Keratinocyte (primary cell): ENCODE data around the gene IFT122. TPM values are rescaled to one million over a fixed set of nuclear protein-coding genes. Genes with fewer than 3 reads are reported as not detected.

ENCODE experiments used
- DNase-seq: peaks from one replicate; pipeline ENCODE4 v3.0.0-alpha.2; 2011; ENCODE audit warnings: low read depth, missing footprints, low spot score
- FAIRE-seq: peaks from 2 replicates; lab custom pipeline; 2011; peaks lifted over from hg19 to GRCh38; lab: Jason Lieb, UNC
- H2AFZ ChIP-seq: 2 replicates; pipeline ENCODE4 v1.6.0; 2012; ENCODE audit warnings: low read length, control low read depth, inconsistent platforms; ENCODE audit not compliant: control insufficient read depth
- H3K27ac ChIP-seq: 2 replicates; pipeline ENCODE4 v1.5.1; 2011; ENCODE audit warnings: low read length; ENCODE audit not compliant: control insufficient read depth, insufficient read depth
- H3K27me3 ChIP-seq: 3 replicates; pipeline ENCODE4 v1.6.0; 2011; ENCODE audit warnings: low read length; ENCODE audit not compliant: control insufficient read depth, insufficient read depth; ENCODE audit errors: extremely low read depth
- H3K36me3 ChIP-seq, 2 experiments: 2 replicates in 1 of 2; 3 replicates in 1 of 2; pipeline ENCODE4 v1.5.1; 2011; ENCODE audit warnings: low read length in 2 of 2, mild to moderate bottlenecking in 1 of 2; ENCODE audit not compliant: control insufficient read depth in 2 of 2, insufficient read depth in 2 of 2; ENCODE audit errors: extremely low read depth in 1 of 2
- H3K4me1 ChIP-seq: 3 replicates; pipeline ENCODE4 v1.5.1; 2011; ENCODE audit warnings: low read length; ENCODE audit not compliant: control insufficient read depth, insufficient read depth; ENCODE audit errors: extremely low read depth
- H3K4me2 ChIP-seq: 3 replicates; pipeline ENCODE4 v1.6.0; 2011; ENCODE audit warnings: low read depth, low read length; ENCODE audit not compliant: control insufficient read depth, insufficient read depth; ENCODE audit errors: extremely low read depth
- H3K4me3 ChIP-seq, 3 experiments: fragments of 200-600 bp in 1 of 3; sonication (generic) in 1 of 3; 2 replicates in 2 of 3; 3 replicates in 1 of 3; pipeline ENCODE4 v1.5.1; 2011 to 2016; ENCODE audit warnings: low read length in 3 of 3, mild to moderate bottlenecking in 3 of 3, control low read depth in 2 of 3, inconsistent platforms in 1 of 3, low read depth in 1 of 3, mixed read lengths in 1 of 3, mixed run types in 1 of 3, moderate library complexity in 1 of 3; ENCODE audit not compliant: control insufficient read depth in 2 of 3, insufficient read depth in 2 of 3; ENCODE audit errors: extremely low read depth in 1 of 3
- H3K79me2 ChIP-seq: 2 replicates; pipeline ENCODE4 v1.6.0; 2012; ENCODE audit warnings: low read length; ENCODE audit not compliant: control insufficient read depth, insufficient read depth
- H3K9ac ChIP-seq: 3 replicates; pipeline ENCODE4 v1.6.0; 2011; ENCODE audit warnings: low read length; ENCODE audit not compliant: control insufficient read depth, insufficient read depth; ENCODE audit errors: extremely low read depth
- H3K9me1 ChIP-seq: 3 replicates; pipeline ENCODE4 v1.6.0; 2011; ENCODE audit warnings: low read length; ENCODE audit not compliant: control insufficient read depth, insufficient read depth; ENCODE audit errors: extremely low read depth
- H3K9me3 ChIP-seq: 2 replicates; pipeline ENCODE4 v1.5.1; 2012; ENCODE audit warnings: low read depth, low read length; ENCODE audit not compliant: control insufficient read depth
- H4K20me1 ChIP-seq: 3 replicates; pipeline ENCODE4 v1.6.0; 2011; ENCODE audit warnings: low read length; ENCODE audit not compliant: control insufficient read depth, insufficient read depth; ENCODE audit errors: extremely low read depth
- EZH2 ChIP-seq: IDR thresholded peaks from one replicate; pipeline ENCODE4 v1.6.1; 2012; ENCODE audit warnings: inconsistent platforms, mild to moderate bottlenecking, low read length, moderate library complexity
- dilution Hi-C: fragments of 300-500 bp; cut with MboI; formaldehyde crosslinking; loops from one replicate; pipeline ENCODE4 v1.7.0; 2020; ENCODE audit warnings: low sequenced_read_pairs; ENCODE audit not compliant: extremely low pct_ligation_motif_present
- polyA plus RNA-seq, 5 experiments: library from polyadenylated mRNA; depleted of rRNA in 3 of 5; stranded (reverse) in 3 of 5; stranded (forward) in 1 of 5; unstranded in 1 of 5; fragments of >200 nt; gene quantifications; 1 replicate in 1 of 5; 2 replicates in 3 of 5; 3 replicates in 1 of 5; pipeline versions ENCODE4 v1.2.1 to v1.2.3, GENCODE V29; 2011 to 2012; ENCODE audit warnings: missing spikeins in 2 of 5, low read depth in 1 of 5, low replicate concordance in 1 of 5
- TF ChIP-seq, protein P1 (sequence below), 3 experiments: IDR thresholded peaks in 1 of 3; conservative IDR thresholded peaks in 1 of 3; optimal IDR thresholded peaks in 1 of 3; 2 replicates in 2 of 3; 3 replicates in 1 of 3; pipeline versions ENCODE3 to v1.5.1; 2011; ENCODE audit warnings: low read length in 3 of 3, mild to moderate bottlenecking in 3 of 3, moderate library complexity in 2 of 3, control low read depth in 1 of 3, inconsistent platforms in 1 of 3; ENCODE audit not compliant: insufficient read depth in 2 of 3; ENCODE audit errors: extremely low read depth in 1 of 3

IFT122 gene
- polyA plus RNA-seq, 1 donor (not counting 4 experiments of a cell fraction or from before 2014, with no cell fraction given) = 7.1 TPM

DNA sequence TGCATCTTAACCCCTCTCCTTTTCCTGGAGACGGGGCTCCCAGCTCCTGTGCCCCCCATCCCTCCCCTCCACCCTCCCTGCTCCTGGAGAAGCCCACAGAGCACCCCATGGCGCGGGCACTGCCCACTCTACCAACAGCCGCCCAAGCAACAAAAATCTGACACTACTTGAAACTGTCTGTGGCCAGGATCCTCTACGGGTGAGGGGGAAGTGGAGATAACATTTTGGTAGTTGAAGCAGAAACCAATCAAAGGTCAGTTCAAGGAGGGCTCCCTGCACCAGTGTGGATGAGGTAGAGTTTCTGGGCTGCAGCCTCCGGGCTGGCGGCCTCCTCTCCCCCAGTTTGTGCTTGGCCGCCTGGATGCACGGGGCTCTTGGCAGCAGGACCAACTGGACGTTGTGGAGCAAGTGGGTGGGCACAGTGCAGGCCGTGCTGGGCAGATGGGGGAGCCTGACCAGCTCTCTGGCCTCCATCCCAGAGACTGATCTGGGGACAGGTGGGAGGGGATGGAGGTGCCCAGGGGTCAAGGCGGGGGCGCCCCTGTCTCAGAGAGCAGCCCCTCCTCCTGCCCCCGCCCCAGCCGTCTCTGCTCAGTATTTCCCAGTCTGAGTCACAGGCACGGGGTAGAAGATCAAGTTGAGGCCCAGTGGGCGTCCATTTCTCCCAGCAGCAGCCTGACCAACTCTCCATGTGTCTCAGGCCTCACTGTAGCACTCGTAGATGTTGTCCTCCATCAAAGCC is 115.8 kb downstream of the IFT122 start:
- no peak overlapping the region for H3K4me2 ChIP-seq
- H4K20me1 ChIP-seq = no peaks in the 10 kb centered on the region
- no peaks in the 10 kb centered on the region for H3K9me3 ChIP-seq
- H3K4me3 ChIP-seq = no peak overlapping the region
- H3K27ac ChIP-seq = no peak overlapping the region
- DNase-seq (no peak), FAIRE-seq (no peak)
- TF ChIP-seq, protein P1, sequence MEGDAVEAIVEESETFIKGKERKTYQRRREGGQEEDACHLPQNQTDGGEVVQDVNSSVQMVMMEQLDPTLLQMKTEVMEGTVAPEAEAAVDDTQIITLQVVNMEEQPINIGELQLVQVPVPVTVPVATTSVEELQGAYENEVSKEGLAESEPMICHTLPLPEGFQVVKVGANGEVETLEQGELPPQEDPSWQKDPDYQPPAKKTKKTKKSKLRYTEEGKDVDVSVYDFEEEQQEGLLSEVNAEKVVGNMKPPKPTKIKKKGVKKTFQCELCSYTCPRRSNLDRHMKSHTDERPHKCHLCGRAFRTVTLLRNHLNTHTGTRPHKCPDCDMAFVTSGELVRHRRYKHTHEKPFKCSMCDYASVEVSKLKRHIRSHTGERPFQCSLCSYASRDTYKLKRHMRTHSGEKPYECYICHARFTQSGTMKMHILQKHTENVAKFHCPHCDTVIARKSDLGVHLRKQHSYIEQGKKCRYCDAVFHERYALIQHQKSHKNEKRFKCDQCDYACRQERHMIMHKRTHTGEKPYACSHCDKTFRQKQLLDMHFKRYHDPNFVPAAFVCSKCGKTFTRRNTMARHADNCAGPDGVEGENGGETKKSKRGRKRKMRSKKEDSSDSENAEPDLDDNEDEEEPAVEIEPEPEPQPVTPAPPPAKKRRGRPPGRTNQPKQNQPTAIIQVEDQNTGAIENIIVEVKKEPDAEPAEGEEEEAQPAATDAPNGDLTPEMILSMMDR (optimal IDR thresholded peaks at IDR 0.05 in 1 of 3, IDR thresholded peaks at IDR 0.05 in 1 of 3, conservative IDR thresholded peaks at IDR 0.05 in 1 of 3; ENCODE audit: extremely low read depth in 1 of 3, insufficient read depth in 2 of 3, low read length in 3 of 3) = no peak
- no peak for TF ChIP-seq EZH2
- H3K79me2 ChIP-seq = no peaks in the 10 kb centered on the region
- no peaks in the 10 kb centered on the region for H3K9me1 ChIP-seq
- H3K36me3 ChIP-seq = no peaks in the 10 kb centered on the region
- H3K4me1 ChIP-seq = no peaks in the 10 kb centered on the region
- peaks cover 3% of the 10 kb centered on the region for H3K27me3 ChIP-seq
- H3K9ac ChIP-seq = no peak overlapping the region
- H2AFZ ChIP-seq = no peak overlapping the region
- dilution Hi-C loops = no loop called here

DNA sequence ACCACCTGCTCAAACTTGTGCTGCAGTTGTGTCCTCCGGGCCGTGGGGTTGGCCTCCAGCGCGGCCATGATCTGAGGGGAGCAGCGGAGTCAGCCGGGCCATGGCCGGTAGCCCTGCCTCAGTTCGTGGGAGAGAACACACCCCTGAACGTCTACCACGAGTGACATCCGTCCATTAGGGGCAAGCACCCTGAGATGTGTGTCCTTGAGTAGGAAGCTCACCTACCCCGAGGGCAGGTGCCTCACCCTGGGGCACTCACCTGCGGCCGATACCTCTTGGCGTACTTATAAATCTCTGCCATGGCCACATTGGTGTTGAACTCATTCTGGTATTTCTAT is 116.3 kb downstream of the IFT122 start:
- H4K20me1 ChIP-seq = no peaks in the 10 kb centered on the region
- H3K9me3 ChIP-seq = no peaks in the 10 kb centered on the region
- no peak overlapping the region for H3K9ac ChIP-seq
- H3K79me2 ChIP-seq = no peaks in the 10 kb centered on the region
- TF ChIP-seq, protein P1 (optimal IDR thresholded peaks at IDR 0.05 in 1 of 3, IDR thresholded peaks at IDR 0.05 in 1 of 3, conservative IDR thresholded peaks at IDR 0.05 in 1 of 3; ENCODE audit: extremely low read depth in 1 of 3, insufficient read depth in 2 of 3, low read length in 3 of 3) = no peak
- no peak for TF ChIP-seq EZH2
- no peaks in the 10 kb centered on the region for H3K36me3 ChIP-seq
- dilution Hi-C loops = no loop called here
- no peak for DNase-seq
- peaks cover 3% of the 10 kb centered on the region for H3K27me3 ChIP-seq
- no peak overlapping the region for H3K4me2 ChIP-seq
- FAIRE-seq = no peak
- H3K9me1 ChIP-seq = no peaks in the 10 kb centered on the region
- no peaks in the 10 kb centered on the region for H3K4me1 ChIP-seq
- H2AFZ ChIP-seq = no peak overlapping the region
- no peak overlapping the region for H3K4me3 ChIP-seq
- no peak overlapping the region for H3K27ac ChIP-seq
